ENCODE measurements around the gene PKIB.

The PKIB gene

GRCh38 chr6:122663981-122664380, 53.8 kb downstream of the PKIB start:
- DNase-seq (ENCODE audit: extremely low read depth in 1 of 2, low read depth in 1 of 2), result no peak

GRCh38 chr6:122665929-122666328, 55.7 kb downstream of the PKIB start:
- DNase-seq (ENCODE audit: extremely low read depth in 1 of 2, low read depth in 1 of 2), result no peak

- no peak for DNase-seq (ENCODE audit: extremely low read depth in 1 of 2, low read depth in 1 of 2)
Observed at GRCh38 chr6:122666418-122666817, 56.2 kb downstream of the PKIB start.

- no peak for DNase-seq (ENCODE audit: extremely low read depth in 1 of 2, low read depth in 1 of 2)
Observed at GRCh38 chr6:122669418-122669817, 59.2 kb downstream of the PKIB start.

- DNase-seq (ENCODE audit: extremely low read depth in 1 of 2, low read depth in 1 of 2), result no peak
Observed at GRCh38 chr6:122669868-122670267, 59.7 kb downstream of the PKIB start.

- DNase-seq (ENCODE audit: extremely low read depth in 1 of 2, low read depth in 1 of 2), result no peak
Observed at GRCh38 chr6:122671251-122671650, 61.0 kb downstream of the PKIB start.

- DNase-seq (ENCODE audit: extremely low read depth in 1 of 2, low read depth in 1 of 2), result no peak
Observed at GRCh38 chr6:122673343-122673961, 63.2 kb downstream of the PKIB start.

- DNase-seq (ENCODE audit: extremely low read depth in 1 of 2, low read depth in 1 of 2), result no peak
Observed at GRCh38 chr6:122676146-122676545, 65.9 kb downstream of the PKIB start.

- DNase-seq (ENCODE audit: extremely low read depth in 1 of 2, low read depth in 1 of 2), result no peak
Observed at GRCh38 chr6:122676688-122677087, 66.5 kb downstream of the PKIB start.

- DNase-seq (ENCODE audit: extremely low read depth in 1 of 2, low read depth in 1 of 2), result no peak
Observed at GRCh38 chr6:122677406-122677805, 67.2 kb downstream of the PKIB start.

GRCh38 chr6:122678841-122679240, 68.6 kb downstream of the PKIB start:
- no peak for DNase-seq (ENCODE audit: extremely low read depth in 1 of 2, low read depth in 1 of 2)

- no peak for DNase-seq (ENCODE audit: extremely low read depth in 1 of 2, low read depth in 1 of 2)
Observed at GRCh38 chr6:122681705-122682104, 71.5 kb downstream of the PKIB start.

- no peak for DNase-seq (ENCODE audit: extremely low read depth in 1 of 2, low read depth in 1 of 2)
Observed at GRCh38 chr6:122683989-122684651, 73.9 kb downstream of the PKIB start.

GRCh38 chr6:122692175-122692598, 82.0 kb downstream of the PKIB start:
- DNase-seq (ENCODE audit: extremely low read depth in 1 of 2, low read depth in 1 of 2), result no peak

GRCh38 chr6:122692807-122693580, 82.8 kb downstream of the PKIB start:
- DNase-seq (ENCODE audit: extremely low read depth in 1 of 2, low read depth in 1 of 2), result no peak

- DNase-seq (ENCODE audit: extremely low read depth in 1 of 2, low read depth in 1 of 2), result no peak
Observed at GRCh38 chr6:122694075-122694474, 83.9 kb downstream of the PKIB start.

GRCh38 chr6:122694602-122695001, 84.4 kb downstream of the PKIB start:
- no peak for DNase-seq (ENCODE audit: extremely low read depth in 1 of 2, low read depth in 1 of 2)

- no peak for DNase-seq (ENCODE audit: extremely low read depth in 1 of 2, low read depth in 1 of 2)
Observed at GRCh38 chr6:122695188-122695587, 85.0 kb downstream of the PKIB start.

- no peak for DNase-seq (ENCODE audit: extremely low read depth in 1 of 2, low read depth in 1 of 2)
Observed at GRCh38 chr6:122696079-122696478, 85.9 kb downstream of the PKIB start.

- no peak for DNase-seq (ENCODE audit: extremely low read depth in 1 of 2, low read depth in 1 of 2)
Observed at GRCh38 chr6:122696853-122697252, 86.6 kb downstream of the PKIB start.

- no peak for DNase-seq (ENCODE audit: extremely low read depth in 1 of 2, low read depth in 1 of 2)
Observed at GRCh38 chr6:122697458-122697857, 87.3 kb downstream of the PKIB start.

GRCh38 chr6:122701666-122702065, 91.5 kb downstream of the PKIB start:
- no peak for DNase-seq (ENCODE audit: extremely low read depth in 1 of 2, low read depth in 1 of 2)
